GM19372 (cell line): ENCODE data around the gene C4orf54.

Experiments used
- ATAC-seq: cut with Tn5 transposase; IDR thresholded peaks from one replicate; pipeline ENCODE4 v1.9.1; 2021; ENCODE audit warnings: mild to moderate bottlenecking, low read depth, moderate library complexity; ENCODE audit not compliant: unreplicated experiment

The C4orf54 gene

GRCh38 chr4:99625369-99625768, 32.3 kb downstream of the C4orf54 start:
- ATAC-seq = peak; percentile 56

- peak; percentile 56 for ATAC-seq
These were observed 33.4 kb downstream of the C4orf54 start for GRCh38 chr4:99624141-99624719.

GRCh38 chr4:99622341-99622740, 35.3 kb downstream of the C4orf54 start:
- no peak for ATAC-seq

GRCh38 chr4:99617374-99617773, 40.3 kb downstream of the C4orf54 start:
- no peak for ATAC-seq

- no peak for ATAC-seq
These were observed 42.3 kb downstream of the C4orf54 start for GRCh38 chr4:99615170-99615820.

GRCh38 chr4:99614491-99614890, 43.1 kb downstream of the C4orf54 start:
- no peak for ATAC-seq

- ATAC-seq = no peak
These were observed 44.9 kb downstream of the C4orf54 start for GRCh38 chr4:99612704-99613103.

- no peak for ATAC-seq
These were observed 45.3 kb downstream of the C4orf54 start for GRCh38 chr4:99612281-99612680.

- no peak for ATAC-seq
These were observed 46.9 kb downstream of the C4orf54 start for GRCh38 chr4:99610605-99611175.

GRCh38 chr4:99608417-99608816, 49.2 kb downstream of the C4orf54 start:
- ATAC-seq = no peak
